Upper lobe of right lung (tissue), 1 donor: ENCODE results near the gene MAP4K4. TPM values are rescaled to one million over a fixed set of nuclear protein-coding genes. Genes with fewer than 3 reads are reported as not detected.

Experiments
- ATAC-seq: fragments of 200-7000 bp; cut with Tn5 transposase; one replicate; pipeline ENCODE4 v1.9.1; 2020; ENCODE audit warnings: mild to moderate bottlenecking, moderate library complexity
- DNase-seq: peaks from one replicate; pipeline ENCODE4 v3.0.0-alpha.2; 2020
- H3K27ac ChIP-seq: fragments of 200-600 bp; one replicate; pipeline ENCODE4 v1.8.0; 2022
- H3K27me3 ChIP-seq: fragments of 200-600 bp; one replicate; pipeline ENCODE4 v1.8.0; 2022; ENCODE audit warnings: mild to moderate bottlenecking
- H3K36me3 ChIP-seq: fragments of 200-600 bp; one replicate; pipeline ENCODE4 v1.8.0; 2022
- H3K4me1 ChIP-seq: fragments of 200-600 bp; one replicate; pipeline ENCODE4 v1.8.0; 2022
- H3K4me3 ChIP-seq: fragments of 200-600 bp; one replicate; pipeline ENCODE4 v1.8.0; 2022; ENCODE audit warnings: mild to moderate bottlenecking
- H3K9me3 ChIP-seq: fragments of 200-600 bp; one replicate; pipeline ENCODE4 v1.8.0; 2022
- CTCF ChIP-seq: fragments of 200-600 bp; IDR thresholded peaks from one replicate; pipeline ENCODE4 v1.8.0; 2022; ENCODE audit warnings: antibody characterized with exemption
- intact Hi-C: fragments of 100-400 bp; cut with DNase I; formaldehyde crosslinking; loops from one replicate; pipeline ENCODE4 v1.11.0; 2022
- total RNA-seq: library from RNA; stranded (reverse); fragmentation: NEBNext Ultra II Directional; extraction: Animal tissue kit (Norgen Biotek cat#: 25700); gene quantifications from one replicate; pipeline ENCODE4 v1.2.1, GENCODE V29; 2021
- donor health status: DM: no; HTN: yes; CAD: no; lungs with severe emphysema.

Gene MAP4K4
- total RNA-seq, 1 donor from 2014 or later, result 88.7 TPM

GRCh38 chr2:101803128-101803527 lies 105.6 kb downstream of the MAP4K4 start:
- Histone ChIP-seq H3K9me3 (no peaks in the 10 kb centered on the region), H3K4me3 (no peak overlapping the region), H3K27ac (no peak overlapping the region), H3K36me3 (no peaks in the 10 kb centered on the region), H3K27me3 (no peaks in the 10 kb centered on the region), H3K4me1 (peaks cover 28% of the 10 kb centered on the region)
- no peak for TF ChIP-seq CTCF
- DNase-seq, result no peak
- intact Hi-C loops, result no loop called here
- ATAC-seq, result no peak

- intact Hi-C loops, result no loop called here
- no peak for TF ChIP-seq CTCF
- DNase-seq, result no peak
- Histone ChIP-seq H3K4me3 (no peak overlapping the region), H3K4me1 (peaks cover 29% of the 10 kb centered on the region), H3K9me3 (no peaks in the 10 kb centered on the region), H3K36me3 (no peaks in the 10 kb centered on the region), H3K27me3 (no peaks in the 10 kb centered on the region), H3K27ac (no peak overlapping the region)
- ATAC-seq, result no peak
Observed at GRCh38 chr2:101803945-101804696, 106.6 kb downstream of the MAP4K4 start.

GRCh38 chr2:101805152-101806088 lies 107.9 kb downstream of the MAP4K4 start:
- Histone ChIP-seq H3K27me3 (no peaks in the 10 kb centered on the region), H3K36me3 (no peaks in the 10 kb centered on the region), H3K9me3 (no peaks in the 10 kb centered on the region), H3K27ac (no peak overlapping the region), H3K4me1 (peaks cover 29% of the 10 kb centered on the region), H3K4me3 (no peak overlapping the region)
- ATAC-seq (no peak), DNase-seq (no peak)
- intact Hi-C loops, result no loop called here
- no peak for TF ChIP-seq CTCF

- H3K36me3 ChIP-seq, result no peaks in the 10 kb centered on the region
- no peak for TF ChIP-seq CTCF
- H3K4me3 ChIP-seq, result no peak overlapping the region
- no peak for DNase-seq
- ATAC-seq, result no peak
- no peak overlapping the region for H3K27ac ChIP-seq
- H3K9me3 ChIP-seq, result no peaks in the 10 kb centered on the region
- H3K4me1 ChIP-seq, result peaks cover 29% of the 10 kb centered on the region
- intact Hi-C loops, result no loop called here
- H3K27me3 ChIP-seq, result no peaks in the 10 kb centered on the region
Observed at GRCh38 chr2:101806123-101806522, 108.6 kb downstream of the MAP4K4 start.

- H3K9me3 ChIP-seq, result no peaks in the 10 kb centered on the region
- no peak for ATAC-seq
- H3K4me3 ChIP-seq, result no peak overlapping the region
- no peak overlapping the region for H3K27ac ChIP-seq
- peaks cover 29% of the 10 kb centered on the region for H3K4me1 ChIP-seq
- no peak for TF ChIP-seq CTCF
- no peaks in the 10 kb centered on the region for H3K36me3 ChIP-seq
- intact Hi-C loops, result no loop called here
- H3K27me3 ChIP-seq, result no peaks in the 10 kb centered on the region
- DNase-seq, result no peak
Observed at GRCh38 chr2:101806701-101807100, 109.2 kb downstream of the MAP4K4 start.
